H9 (cell line): ENCODE measurements around the gene BTG4. TPM values are rescaled to one million over a fixed set of nuclear protein-coding genes. Genes with fewer than 3 reads are reported as not detected.

Experiments
- DNase-seq: peaks from one replicate; pipeline ENCODE4 v3.0.0-alpha.2; 2017
- H2AFZ ChIP-seq: one replicate; pipeline ENCODE4 v1.6.1; 2013; ENCODE audit warnings: mild to moderate bottlenecking, low read length, control low read depth, moderate library complexity
- H2AK5ac ChIP-seq: 2 replicates; pipeline ENCODE4 v1.6.1; 2013; ENCODE audit warnings: low read length, control low read depth, mixed read lengths; ENCODE audit not compliant: insufficient read length
- H2BK120ac ChIP-seq: one replicate; pipeline ENCODE4 v1.6.1; 2013; ENCODE audit warnings: low read depth, mild to moderate bottlenecking, low read length, control low read depth, inconsistent platforms; ENCODE audit not compliant: poor library complexity, severe bottlenecking
- H2BK12ac ChIP-seq: 2 replicates; pipeline ENCODE4 v1.6.1; 2013; ENCODE audit warnings: low read length, control low read depth, mixed read lengths, low read depth; ENCODE audit not compliant: insufficient read length
- H2BK15ac ChIP-seq: 2 replicates; pipeline ENCODE4 v1.6.1; 2013; ENCODE audit warnings: low read depth, low read length, control low read depth
- H2BK20ac ChIP-seq: one replicate; pipeline ENCODE4 v1.6.1; 2013; ENCODE audit warnings: low read depth, mild to moderate bottlenecking, low read length, control low read depth, inconsistent platforms; ENCODE audit not compliant: poor library complexity, severe bottlenecking
- H2BK5ac ChIP-seq: 2 replicates; pipeline ENCODE4 v1.6.1; 2013; ENCODE audit warnings: low read length, control low read depth, mixed read lengths; ENCODE audit not compliant: insufficient read length
- H3K14ac ChIP-seq: 2 replicates; pipeline ENCODE4 v1.6.1; 2013; ENCODE audit warnings: low read length, control low read depth; ENCODE audit not compliant: insufficient read depth
- H3K18ac ChIP-seq: 2 replicates; pipeline ENCODE4 v1.6.1; 2013; ENCODE audit warnings: low read depth, mild to moderate bottlenecking, mixed read lengths, low read length, control low read depth; ENCODE audit not compliant: insufficient read length
- H3K23ac ChIP-seq: 2 replicates; pipeline ENCODE4 v1.6.1; 2013; ENCODE audit warnings: low read length, control low read depth, mixed read lengths, low read depth; ENCODE audit not compliant: insufficient read length
- H3K23me2 ChIP-seq: 2 replicates; pipeline ENCODE4 v1.6.1; 2013; ENCODE audit warnings: low read depth, mild to moderate bottlenecking, mixed read lengths, low read length, control low read depth; ENCODE audit not compliant: insufficient read length, poor library complexity, severe bottlenecking
- H3K27ac ChIP-seq: 2 replicates; pipeline ENCODE4 v1.5.1; 2013; ENCODE audit warnings: low read length, control low read depth, mixed read lengths, low read depth; ENCODE audit not compliant: insufficient read length
- H3K27me3 ChIP-seq: 2 replicates; pipeline ENCODE4 v1.6.1; 2013; ENCODE audit warnings: low read length, control low read depth, inconsistent platforms; ENCODE audit not compliant: insufficient read depth
- H3K4ac ChIP-seq: 2 replicates; pipeline ENCODE4 v1.6.1; 2013; ENCODE audit warnings: low read depth, mild to moderate bottlenecking, control low read depth, inconsistent platforms, low read length, moderate library complexity
- H3K4me1 ChIP-seq: 2 replicates; pipeline ENCODE4 v1.6.1; 2013; ENCODE audit warnings: low read length, control low read depth, inconsistent platforms; ENCODE audit not compliant: insufficient read depth
- H3K4me2 ChIP-seq: 2 replicates; pipeline ENCODE4 v1.6.1; 2013; ENCODE audit warnings: low read length, control low read depth, mixed read lengths; ENCODE audit not compliant: insufficient read length, insufficient read depth
- H3K56ac ChIP-seq: 2 replicates; pipeline ENCODE4 v1.6.1; 2013; ENCODE audit warnings: low read depth, mild to moderate bottlenecking, mixed read lengths, low read length, control low read depth; ENCODE audit not compliant: insufficient read length
- H3K79me1 ChIP-seq: 2 replicates; pipeline ENCODE4 v1.6.1; 2013; ENCODE audit warnings: low read depth, mild to moderate bottlenecking, moderate library complexity, low read length, control low read depth, inconsistent platforms; ENCODE audit not compliant: insufficient read depth, poor library complexity, severe bottlenecking
- H3K79me2 ChIP-seq: 2 replicates; pipeline ENCODE4 v1.6.1; 2013; ENCODE audit warnings: low read length, control low read depth, inconsistent platforms; ENCODE audit not compliant: insufficient read depth
- H3K9ac ChIP-seq: 2 replicates; pipeline ENCODE4 v1.6.1; 2013; ENCODE audit warnings: low read length, control low read depth, mixed read lengths; ENCODE audit not compliant: insufficient read length; ENCODE audit errors: extremely low read depth
- H3K9me3 ChIP-seq: one replicate; pipeline ENCODE4 v1.6.1; 2013; ENCODE audit warnings: low read depth, low read length, inconsistent platforms; ENCODE audit not compliant: control insufficient read depth
- H3T11ph ChIP-seq: one replicate; pipeline ENCODE4 v1.6.1; 2013; ENCODE audit warnings: mild to moderate bottlenecking, low read length, control low read depth, inconsistent platforms
- H4K20me1 ChIP-seq: one replicate; pipeline ENCODE4 v1.6.1; 2013; ENCODE audit not compliant: control insufficient read depth, insufficient read length, insufficient read depth
- H4K5ac ChIP-seq: 2 replicates; pipeline ENCODE4 v1.6.1; 2013; ENCODE audit warnings: low read depth, mild to moderate bottlenecking, mixed read lengths, low read length, control low read depth; ENCODE audit not compliant: insufficient read length
- H4K8ac ChIP-seq: replicated peaks from 2 replicates; pipeline ENCODE4 v1.6.1; 2013; ENCODE audit warnings: low read length, control low read depth, mixed read lengths, low read depth; ENCODE audit not compliant: insufficient read length
- H4K91ac ChIP-seq: 2 replicates; pipeline ENCODE4 v1.6.1; 2013; ENCODE audit warnings: low read depth, mild to moderate bottlenecking, moderate library complexity, mixed read lengths, low read length, control low read depth; ENCODE audit not compliant: insufficient read length
- H3K27ac Mint-ChIP-seq, 3 experiments: 2 replicates in 2 of 3; 3 replicates in 1 of 3; pipeline ENCODE4 v1.8.0; 2020 to 2021; ENCODE audit warnings: mixed read lengths in 3 of 3, mild to moderate bottlenecking in 1 of 3, moderate library complexity in 1 of 3
- H3K27me3 Mint-ChIP-seq: 2 replicates; pipeline ENCODE4 v1.8.0; 2021; ENCODE audit warnings: low read depth, mild to moderate bottlenecking, moderate library complexity, mixed read lengths
- H3K36me3 Mint-ChIP-seq, 3 experiments: 2 replicates in 2 of 3; 3 replicates in 1 of 3; pipeline ENCODE4 v1.8.0; 2020 to 2021; ENCODE audit warnings: low read depth in 3 of 3, mixed read lengths in 3 of 3; ENCODE audit not compliant: insufficient read depth in 1 of 3
- H3K4me1 Mint-ChIP-seq, 2 experiments: 2 replicates each; pipeline ENCODE4 v1.8.0; 2020; ENCODE audit warnings: mixed read lengths in 2 of 2
- H3K4me3 Mint-ChIP-seq, 2 experiments: 2 replicates in 1 of 2; 3 replicates in 1 of 2; pipeline ENCODE4 v1.8.0; 2020 to 2021; ENCODE audit warnings: mild to moderate bottlenecking in 2 of 2, mixed read lengths in 2 of 2, moderate library complexity in 1 of 2
- H3K9me3 Mint-ChIP-seq, 2 experiments: 2 replicates in 1 of 2; 3 replicates in 1 of 2; pipeline ENCODE4 v1.8.0; 2020; ENCODE audit warnings: mild to moderate bottlenecking in 2 of 2, mixed read lengths in 2 of 2, moderate library complexity in 1 of 2
- CTCF ChIP-seq: fragments of 200-600 bp; sonication (generic); conservative IDR thresholded peaks from 3 replicates; pipeline ENCODE4 v1.8.0; 2021; ENCODE audit warnings: antibody characterized with exemption, mild to moderate bottlenecking
- WGBS: extraction: QIAGEN DNeasy Blood & Tissue Kit; methylation state at CpG from one replicate; pipeline ENCODE4 v1.1.7; 2013; ENCODE audit warnings: missing lambda C conversion rate, low lambda C conversion rate, mixed read lengths; ENCODE audit not compliant: insufficient read length; ENCODE audit errors: extremely low coverage; 5-methylcytosine and 5-hydroxymethylcytosine counted together
- total RNA-seq: library from RNA; stranded (reverse); gene quantifications from 2 replicates; pipeline ENCODE4 v1.2.1, GENCODE V29; 2021

Gene BTG4
- total RNA-seq, 1 experiment from 2014 or later = not detected

- Histone ChIP-seq H3T11ph (no peak overlapping the region), H3K14ac (no peak overlapping the region; the same call in 1 of the 2 replicates), H3K4me1 (no peaks in the 10 kb centered on the region; the same call in 1 of the 2 replicates), H4K8ac (no peak overlapping the region), H3K79me1 (no peaks in the 10 kb centered on the region), H3K9me3 (no peaks in the 10 kb centered on the region), H2BK15ac (no peak overlapping the region), H4K91ac (no peak overlapping the region), H2BK20ac (no peak overlapping the region), H3K27ac (no peak overlapping the region), H2BK5ac (no peak overlapping the region), H3K23ac (no peak overlapping the region), H3K23me2 (no peaks in the 10 kb centered on the region), H3K79me2 (no peaks in the 10 kb centered on the region), H3K9ac (no peak overlapping the region), H2AK5ac (no peak overlapping the region), H2AFZ (no peak overlapping the region), H3K4ac (no peak overlapping the region), H4K20me1 (no peaks in the 10 kb centered on the region), H3K27me3 (no peaks in the 10 kb centered on the region), H3K4me2 (no peak overlapping the region), H2BK120ac (no peak overlapping the region), H3K18ac (no peak overlapping the region), H3K56ac (no peak overlapping the region), H4K5ac (no peak overlapping the region), H2BK12ac (no peak overlapping the region)
- no peak overlapping the region for H3K27ac Mint-ChIP-seq
- no peak overlapping the region for H3K4me3 Mint-ChIP-seq
- peaks cover 7 to 11% of the 10 kb centered on the region in 2 experiments for H3K4me1 Mint-ChIP-seq
- no peak for DNase-seq
- H3K9me3 Mint-ChIP-seq = no peaks in the 10 kb centered on the region
- H3K36me3 Mint-ChIP-seq = no peaks in the 10 kb centered on the region
- H3K27me3 Mint-ChIP-seq = no peaks in the 10 kb centered on the region; the same call in 1 of the 2 replicates
- WGBS = no CpG with 5 or more reads among the region's 5 CpGs
- no peak for TF ChIP-seq CTCF
Observed at GRCh38 chr11:111447931-111448330, 64.3 kb downstream of the BTG4 start.
